GM19397 (cell line): ENCODE measurements around the gene KCTD15.
"Not testable (repeated sequence)": the region's sequence is repeated elsewhere in the genome, so short reads cannot be mapped to it uniquely, and the experiment has no call there.

Experiments
- ATAC-seq: cut with Tn5 transposase; IDR thresholded peaks from one replicate; pipeline ENCODE4 v1.9.1; 2021; ENCODE audit warnings: mild to moderate bottlenecking, moderate library complexity; ENCODE audit not compliant: unreplicated experiment

The KCTD15 gene

DNA sequence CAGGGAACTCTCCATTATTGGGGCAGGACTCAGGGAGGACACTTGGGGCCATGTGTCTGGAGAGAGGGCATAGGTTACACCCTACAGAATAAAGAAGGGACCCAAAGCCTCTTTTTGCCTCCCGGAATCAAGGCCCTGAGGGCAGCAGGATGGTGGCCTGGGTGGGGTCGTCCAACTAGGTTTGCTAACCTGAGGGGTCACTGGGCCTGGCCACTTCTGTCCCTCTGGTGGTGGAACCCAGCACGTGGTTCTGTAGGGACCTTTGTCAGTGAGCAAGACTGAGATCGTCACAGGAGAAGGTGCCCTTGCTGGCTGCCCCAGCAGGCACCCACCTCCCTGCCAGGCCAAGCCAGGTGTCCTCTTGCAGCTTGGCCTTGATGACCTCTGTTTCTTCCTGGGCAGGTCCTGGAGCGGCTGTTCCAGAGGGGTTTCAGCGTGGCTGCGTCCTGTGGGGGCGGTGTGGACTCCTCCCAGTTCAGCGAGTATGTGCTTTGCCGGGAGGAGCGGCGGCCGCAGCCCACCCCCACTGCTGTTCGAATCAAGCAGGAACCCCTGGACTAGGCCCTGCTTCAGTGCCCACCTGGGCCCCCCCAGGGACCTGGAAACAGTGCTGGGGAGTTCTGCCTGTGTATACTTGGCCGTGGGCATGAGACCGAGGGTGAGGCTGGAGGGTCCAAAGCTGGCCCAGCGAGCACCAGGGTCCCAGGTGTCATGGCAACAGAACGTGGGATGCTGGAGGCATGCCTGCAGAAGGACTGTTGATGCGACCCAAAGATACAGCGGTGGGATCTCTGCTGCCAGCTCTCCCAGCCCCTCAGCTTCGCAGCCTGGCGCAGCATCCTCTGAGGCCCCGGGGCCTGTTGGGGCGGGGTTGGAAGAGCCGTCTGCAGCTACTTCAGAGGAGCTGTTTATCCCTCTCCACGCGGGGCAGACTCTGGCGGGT lies 16.0 kb downstream of the KCTD15 start:
- no peak for ATAC-seq

- ATAC-seq = no peak
Measured at GRCh38 chr19:33813391-33814101, 16.9 kb downstream of the KCTD15 start.

GRCh38 chr19:33814181-33815165 lies 17.8 kb downstream of the KCTD15 start:
- no peak for ATAC-seq

DNA sequence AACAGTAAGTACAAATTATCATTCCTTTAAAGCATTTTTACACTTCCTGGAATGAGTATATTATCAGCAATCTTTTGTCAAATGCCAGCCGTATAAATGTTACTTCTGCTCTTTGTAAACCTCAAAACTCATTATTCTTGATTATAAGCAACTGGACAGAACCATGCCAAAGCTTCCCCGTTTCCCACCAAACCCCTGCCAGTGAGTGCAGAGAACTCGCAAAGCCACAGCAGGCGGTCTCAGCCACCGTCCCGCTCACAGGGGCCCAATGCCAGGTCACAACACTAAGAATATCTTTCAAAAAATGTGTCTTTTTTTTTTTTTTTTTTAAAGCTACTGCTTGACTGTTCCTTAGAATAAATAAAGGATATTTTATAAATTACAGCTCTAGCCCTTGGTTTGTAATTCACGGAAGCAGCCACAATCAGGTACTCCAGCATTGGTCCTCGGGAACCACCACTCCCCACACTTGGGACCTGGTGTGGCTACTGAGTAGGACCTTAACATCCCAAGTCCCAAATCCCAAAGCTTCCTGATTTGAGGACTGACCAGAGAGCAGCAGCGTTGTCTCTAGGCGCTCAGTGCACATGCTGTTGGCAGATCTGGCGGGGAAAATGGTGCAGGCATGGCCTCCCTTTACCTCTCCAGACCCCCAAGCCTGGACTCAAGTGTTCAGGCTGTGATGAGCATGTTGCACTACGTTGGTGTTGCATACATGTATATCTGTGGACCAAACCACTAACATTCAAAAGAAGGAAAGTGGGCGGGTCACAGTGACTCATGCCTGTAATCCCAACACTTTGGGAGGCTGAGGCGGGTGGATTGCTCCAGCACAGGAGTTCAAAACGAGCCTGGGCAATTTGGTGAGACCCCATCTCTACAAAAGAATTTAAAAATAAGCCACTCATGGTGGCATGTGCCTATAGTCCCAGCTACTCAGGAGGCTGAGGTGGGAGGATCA lies 19.0 kb downstream of the KCTD15 start:
- no peak for ATAC-seq

GRCh38 chr19:33818411-33818810 lies 21.7 kb downstream of the KCTD15 start:
- no peak for ATAC-seq

DNA sequence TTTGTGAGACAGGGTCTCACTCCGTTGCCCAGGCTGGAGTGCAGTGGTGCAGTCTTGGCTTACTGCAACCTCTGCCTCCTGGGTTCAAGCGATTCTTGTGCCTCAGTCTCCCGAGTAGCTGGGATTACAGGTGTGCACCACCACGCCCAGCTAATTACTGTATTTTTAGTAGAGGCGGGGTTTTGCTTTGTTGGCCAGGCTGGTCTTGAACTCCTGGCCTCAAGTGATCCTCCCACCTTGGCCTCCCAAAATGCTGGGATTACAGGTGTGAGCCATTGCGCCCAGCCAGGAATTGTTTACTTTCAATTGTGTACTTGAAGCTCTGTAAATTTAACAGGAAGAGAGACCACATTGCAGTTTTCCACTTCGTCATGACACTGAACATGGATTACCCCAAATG lies 22.4 kb downstream of the KCTD15 start:
- not testable (repeated sequence) for ATAC-seq

DNA sequence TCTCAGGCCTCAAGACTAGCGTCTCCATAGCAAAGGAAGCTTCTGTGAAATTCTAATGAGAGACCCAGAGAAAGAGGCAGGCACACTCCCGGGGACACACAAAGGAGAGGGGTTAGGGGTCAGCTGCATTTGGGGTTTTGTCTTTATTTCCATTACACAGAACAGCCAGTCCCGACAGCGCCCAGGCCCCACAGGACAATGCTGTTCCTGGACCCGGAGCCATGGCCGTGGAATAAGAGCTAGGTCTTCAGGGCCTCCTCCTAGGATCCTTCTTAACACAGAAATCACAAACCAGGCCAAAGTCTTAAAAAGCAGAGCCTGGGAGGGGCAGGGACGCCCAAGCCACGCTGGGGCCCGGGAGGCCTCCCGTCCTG lies 22.8 kb downstream of the KCTD15 start:
- ATAC-seq = no peak

GRCh38 chr19:33819880-33820781 lies 23.5 kb downstream of the KCTD15 start:
- ATAC-seq = peak; percentile 59

DNA sequence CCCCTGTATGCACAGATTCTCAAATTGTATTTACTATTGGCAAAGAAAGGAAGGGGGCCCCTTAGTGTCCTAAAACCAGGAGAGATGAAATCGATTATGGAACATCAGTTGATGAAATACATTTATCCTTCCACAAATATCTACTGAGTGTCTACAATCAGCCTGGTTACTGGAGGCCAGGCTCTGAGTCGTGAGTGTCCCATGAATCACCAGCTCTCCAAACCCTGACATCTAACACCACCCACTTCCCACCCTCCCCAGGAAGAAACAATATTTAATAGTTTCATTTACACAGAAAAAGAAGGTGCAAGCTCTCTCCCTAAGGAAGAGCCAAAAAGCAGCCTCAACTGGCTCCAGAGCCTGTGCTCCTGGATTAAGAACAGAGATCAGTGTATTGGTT lies 25.2 kb downstream of the KCTD15 start:
- no peak for ATAC-seq

DNA sequence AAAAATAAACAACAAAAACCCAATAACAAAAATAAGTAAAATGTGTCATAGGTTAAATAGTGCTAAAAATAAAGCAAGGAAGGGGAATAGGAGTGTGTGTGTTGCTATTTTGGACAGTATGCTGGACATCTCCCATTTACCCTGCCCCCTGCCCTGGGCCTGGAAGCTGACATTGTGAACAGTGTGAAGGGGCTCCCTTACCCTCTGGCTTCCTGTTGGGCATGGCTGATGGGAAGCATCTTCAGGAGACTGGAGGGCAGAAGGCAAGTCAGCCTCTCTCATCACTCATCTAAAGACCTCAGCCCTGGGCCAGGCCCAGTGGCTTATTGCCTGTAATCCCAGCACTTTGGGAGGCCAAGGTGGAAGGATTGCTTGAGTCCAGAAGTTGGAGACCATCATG lies 26.7 kb downstream of the KCTD15 start:
- ATAC-seq = no peak

- no peak for ATAC-seq
Measured at GRCh38 chr19:33825556-33825955, 28.9 kb downstream of the KCTD15 start.

- no peak for ATAC-seq
Measured at GRCh38 chr19:33826521-33826920, 29.9 kb downstream of the KCTD15 start.

DNA sequence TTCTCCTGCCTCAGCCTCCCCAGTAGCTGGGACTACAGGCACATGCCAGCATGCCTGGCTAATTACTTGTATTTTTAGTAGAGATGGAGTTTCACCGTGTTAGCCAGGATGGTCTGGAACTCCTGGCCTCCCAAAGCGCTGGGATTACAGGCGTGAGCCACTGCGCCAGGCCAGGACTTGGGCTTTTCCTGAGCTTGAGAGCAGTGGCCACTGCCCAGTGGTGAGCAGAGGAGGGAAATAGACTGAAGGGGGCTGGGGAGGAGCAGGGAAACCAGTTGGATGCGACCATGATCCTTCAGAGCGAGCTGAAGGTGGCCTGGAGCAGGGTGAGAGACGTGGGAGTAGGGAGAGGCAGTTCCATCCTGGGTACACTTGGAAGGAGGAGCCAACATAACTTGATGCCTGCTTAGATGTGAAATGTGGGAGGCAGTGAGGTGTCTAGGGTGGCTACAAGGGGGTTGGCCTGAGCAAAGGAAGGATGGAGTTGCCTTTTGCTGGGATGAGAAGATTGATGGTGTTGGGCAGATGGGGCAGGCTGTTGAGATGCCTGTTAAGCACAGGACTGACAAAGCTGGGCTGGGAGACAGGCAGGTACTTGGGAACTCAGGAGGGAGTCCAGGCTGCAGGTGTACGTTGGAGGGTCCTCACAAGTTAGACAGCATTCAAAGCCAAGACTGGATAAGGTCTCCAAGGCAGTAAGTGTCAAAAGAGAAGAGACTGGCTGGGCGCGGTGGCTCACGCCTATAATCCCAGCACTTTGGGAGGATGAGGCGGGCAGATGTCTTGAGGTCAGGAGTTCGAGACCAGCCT lies 31.8 kb downstream of the KCTD15 start:
- ATAC-seq = no peak

GRCh38 chr19:33830264-33830663 lies 33.6 kb downstream of the KCTD15 start:
- ATAC-seq = no peak

DNA sequence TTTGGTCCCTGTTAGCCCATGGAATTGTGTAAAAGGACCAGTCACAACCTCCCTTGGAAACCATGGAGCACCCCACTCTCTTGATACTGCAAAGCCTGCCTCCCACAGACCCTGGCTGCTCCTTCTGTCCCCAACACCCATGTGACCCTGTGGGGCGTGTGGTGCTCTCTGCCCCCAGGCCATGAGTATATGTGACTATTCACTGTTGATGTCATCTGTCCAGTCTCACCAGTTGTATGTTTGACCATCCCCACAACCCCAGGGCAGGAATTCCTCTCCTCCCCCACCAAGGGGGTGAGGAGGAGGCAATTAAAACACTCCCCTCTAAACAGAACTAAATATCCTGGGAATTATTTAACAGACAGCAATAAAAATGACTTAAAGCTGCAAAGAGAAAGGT lies 35.2 kb downstream of the KCTD15 start:
- no peak for ATAC-seq

DNA sequence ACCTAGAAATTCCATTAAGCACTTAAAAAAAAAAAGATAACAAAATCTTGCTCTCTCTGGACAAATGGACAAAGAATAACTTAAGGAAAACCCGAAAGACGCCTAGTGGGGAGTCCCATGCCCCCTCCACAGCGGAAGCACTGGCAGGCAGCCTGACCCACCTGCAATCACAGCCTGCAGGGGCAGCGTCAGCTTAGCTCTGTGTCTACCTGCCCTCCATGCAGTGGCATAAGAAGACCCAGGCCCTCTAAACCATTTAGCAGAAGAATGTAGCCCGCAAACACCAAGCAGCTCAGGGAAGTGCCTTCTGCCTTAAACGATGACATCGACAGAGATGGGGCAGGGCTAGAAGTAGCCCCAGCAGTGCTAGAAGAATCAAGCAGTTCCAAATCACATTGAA lies 36.0 kb downstream of the KCTD15 start:
- no peak for ATAC-seq

- ATAC-seq = no peak
Measured at GRCh38 chr19:33840382-33840781, 43.7 kb downstream of the KCTD15 start.

- no peak for ATAC-seq
Measured at GRCh38 chr19:33840783-33841182, 44.1 kb downstream of the KCTD15 start.
